ENCODE data around the gene RLN3.

The RLN3 gene, protein sequence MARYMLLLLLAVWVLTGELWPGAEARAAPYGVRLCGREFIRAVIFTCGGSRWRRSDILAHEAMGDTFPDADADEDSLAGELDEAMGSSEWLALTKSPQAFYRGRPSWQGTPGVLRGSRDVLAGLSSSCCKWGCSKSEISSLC

DNA sequence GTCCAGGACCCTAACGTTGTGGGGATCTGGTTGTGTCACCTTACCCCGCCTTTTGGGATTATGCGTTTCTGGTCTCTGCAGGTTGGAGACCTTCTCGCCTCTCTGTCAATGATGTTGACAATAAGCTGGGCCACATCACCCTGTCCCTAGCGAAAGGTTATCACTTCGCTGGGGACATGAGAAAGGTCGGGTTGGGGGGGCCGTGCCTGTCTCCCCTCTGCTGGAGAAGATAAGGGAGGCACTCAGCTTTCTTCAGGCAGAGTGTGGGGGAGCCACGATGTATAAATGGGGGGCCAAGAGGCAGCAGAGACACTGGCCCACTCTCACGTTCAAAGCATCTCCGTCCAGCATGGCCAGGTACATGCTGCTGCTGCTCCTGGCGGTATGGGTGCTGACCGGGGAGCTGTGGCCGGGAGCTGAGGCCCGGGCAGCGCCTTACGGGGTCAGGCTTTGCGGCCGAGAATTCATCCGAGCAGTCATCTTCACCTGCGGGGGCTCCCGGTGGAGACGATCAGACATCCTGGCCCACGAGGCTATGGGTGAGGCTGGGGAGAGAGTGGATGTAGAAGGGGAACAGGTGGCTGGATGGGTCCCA lies at the start of gene RLN3:
TSS of gene RLN3 (plus strand) at position 293 of the 595 bp plus-strand sequence. CDS start at position 350, 57 bp downstream.
- no peak for DNase-seq (ENCODE audit: low read depth in 2 of 3, low spot score in 1 of 3)

DNA sequence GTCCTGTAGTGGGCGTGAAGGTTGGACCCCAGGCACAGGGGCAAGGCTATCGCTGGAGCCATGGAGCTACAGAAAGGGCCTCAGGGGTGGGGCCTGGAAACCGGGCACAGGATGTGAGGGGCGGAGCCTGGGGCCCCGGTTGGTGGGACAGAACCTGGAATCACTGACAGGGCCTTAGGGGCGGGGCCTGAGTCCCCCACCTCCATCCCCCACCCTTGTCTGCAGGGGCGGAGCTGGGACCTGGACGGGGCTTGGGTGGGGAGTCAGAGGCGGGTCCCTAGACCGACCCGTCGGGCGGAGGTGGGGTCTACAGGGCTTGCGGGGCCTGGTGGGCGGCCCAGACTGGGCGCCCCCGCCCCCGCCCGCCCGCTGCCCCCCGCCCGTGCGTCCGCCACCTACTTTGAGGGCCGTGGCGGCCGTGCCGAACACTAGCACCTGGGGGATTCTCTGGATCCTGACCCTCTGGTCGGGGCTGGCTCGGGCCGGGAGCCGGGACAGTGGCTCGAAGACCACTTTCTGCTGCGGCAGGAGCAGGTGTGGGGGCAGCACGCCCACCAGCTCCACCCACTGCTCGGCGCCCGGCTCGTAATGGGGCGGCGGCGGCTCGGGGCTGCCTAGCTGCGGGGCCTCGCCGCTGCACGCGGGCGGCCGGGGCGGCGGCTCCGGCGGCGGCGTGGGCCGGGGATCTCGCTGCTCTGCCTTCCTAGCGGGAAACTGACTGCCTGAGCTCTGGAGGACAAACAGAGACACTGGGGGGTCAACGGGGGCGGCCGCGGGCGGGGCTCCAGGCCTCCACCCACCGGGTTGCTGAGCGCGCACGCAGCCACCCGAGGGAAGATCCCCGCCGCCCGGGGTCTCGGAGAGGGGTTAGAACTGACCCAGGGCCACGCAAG lies 49.4 kb upstream of the RLN3 start:
- DNase-seq (ENCODE audit: low read depth in 2 of 3, low spot score in 1 of 3): no peak

DNA sequence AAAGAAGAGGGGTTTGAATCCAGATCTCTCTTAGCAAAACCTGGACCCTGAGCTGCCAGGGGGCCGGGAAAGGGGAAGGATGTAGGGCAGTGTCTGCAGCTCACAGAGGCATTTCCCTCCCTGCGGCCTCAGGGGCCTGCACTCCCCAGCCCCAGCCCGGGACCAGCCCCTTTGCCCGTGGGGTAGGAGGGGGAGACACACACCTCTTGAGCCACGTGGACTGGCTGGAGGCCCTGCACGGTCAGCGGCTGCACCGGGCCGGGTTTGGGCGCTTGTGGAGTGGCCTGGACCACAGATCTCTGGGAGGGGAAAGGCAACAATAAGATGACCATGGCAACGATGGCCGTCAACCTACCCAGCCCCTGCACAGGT lies 48.7 kb upstream of the RLN3 start:
- no peak for DNase-seq (ENCODE audit: low read depth in 2 of 3, low spot score in 1 of 3)

DNA sequence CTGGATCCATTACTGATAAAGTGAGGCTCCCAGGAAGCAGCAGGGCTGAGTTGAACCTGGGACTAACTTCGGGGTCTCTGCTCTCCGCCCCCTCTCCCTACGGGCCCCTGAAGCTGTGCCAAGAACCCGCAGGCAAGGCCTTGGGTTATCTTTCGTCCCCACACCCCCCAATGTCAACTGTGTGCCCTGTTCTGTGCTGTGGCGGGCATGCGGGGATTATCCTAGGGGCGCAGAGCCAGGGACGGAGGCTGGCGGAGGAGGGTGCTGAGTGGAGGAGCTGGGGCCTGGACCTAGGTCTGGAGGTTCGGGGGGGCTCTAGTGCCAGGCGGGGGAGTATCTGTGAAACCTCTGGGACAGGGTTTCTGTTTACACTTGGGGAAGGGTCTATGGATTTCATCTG lies 48.3 kb upstream of the RLN3 start:
- DNase-seq (ENCODE audit: low read depth in 2 of 3, low spot score in 1 of 3): no peak

DNA sequence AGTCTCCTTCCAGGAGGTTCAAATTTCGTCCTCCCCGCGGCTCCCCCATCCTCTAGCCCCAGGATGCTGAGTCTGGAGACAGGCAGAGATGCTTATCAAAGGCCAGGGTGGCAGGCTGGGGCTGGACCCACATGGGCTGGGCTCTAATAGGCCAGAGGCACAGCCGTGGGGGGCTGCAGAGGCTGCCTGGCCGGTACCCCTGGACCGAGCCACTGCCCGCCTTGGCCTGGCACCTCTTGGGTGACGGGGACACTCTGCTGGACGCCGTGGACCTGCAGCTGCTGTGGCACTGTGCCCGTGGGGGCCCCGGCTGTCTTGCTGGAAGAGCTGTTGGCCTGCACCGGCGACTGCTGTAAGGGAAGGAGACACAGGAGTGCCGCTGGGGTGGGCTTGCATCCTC lies 47.6 kb upstream of the RLN3 start:
- no peak for DNase-seq (ENCODE audit: low read depth in 2 of 3, low spot score in 1 of 3)

DNA sequence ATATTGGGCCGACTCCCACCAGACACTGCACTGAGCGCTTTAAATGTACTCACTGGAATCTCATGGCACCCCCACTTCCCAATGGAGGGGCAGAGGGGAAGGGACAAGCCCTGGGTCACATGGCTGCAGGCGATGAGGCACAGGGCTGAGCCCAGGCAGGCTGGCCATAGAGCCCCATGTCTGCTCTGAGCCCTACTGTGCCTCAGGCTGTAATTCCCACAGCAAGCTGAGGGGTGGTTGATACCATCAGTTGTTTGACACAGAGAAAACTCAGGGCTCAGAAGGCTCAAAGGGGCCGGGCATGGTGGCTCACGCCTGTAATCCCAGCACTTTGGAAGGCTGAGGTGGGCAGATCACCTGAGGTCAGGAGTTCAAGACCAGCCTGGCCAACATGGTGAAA lies 46.9 kb upstream of the RLN3 start:
- no peak for DNase-seq (ENCODE audit: low read depth in 2 of 3, low spot score in 1 of 3)

DNA sequence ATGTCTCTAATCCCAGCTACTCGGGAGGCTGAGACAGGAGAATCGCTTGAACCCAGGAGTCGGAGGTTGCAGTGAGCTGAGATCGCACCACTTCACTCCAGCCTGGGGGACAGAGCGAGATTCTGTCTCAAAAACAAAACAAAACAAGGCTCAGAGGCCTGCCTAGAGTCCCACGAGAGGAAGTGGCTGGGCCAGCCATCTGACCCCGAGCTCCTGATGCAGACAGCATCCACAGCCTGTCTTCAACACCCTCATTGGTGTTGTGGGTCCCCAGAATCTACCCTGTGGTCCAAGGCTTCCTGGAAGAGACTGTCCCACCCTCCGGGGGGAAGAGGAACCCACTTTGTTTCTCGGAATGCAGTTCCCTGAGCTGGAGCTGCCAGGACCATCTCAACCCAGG lies 46.5 kb upstream of the RLN3 start:
- no peak for DNase-seq (ENCODE audit: low read depth in 2 of 3, low spot score in 1 of 3)

DNA sequence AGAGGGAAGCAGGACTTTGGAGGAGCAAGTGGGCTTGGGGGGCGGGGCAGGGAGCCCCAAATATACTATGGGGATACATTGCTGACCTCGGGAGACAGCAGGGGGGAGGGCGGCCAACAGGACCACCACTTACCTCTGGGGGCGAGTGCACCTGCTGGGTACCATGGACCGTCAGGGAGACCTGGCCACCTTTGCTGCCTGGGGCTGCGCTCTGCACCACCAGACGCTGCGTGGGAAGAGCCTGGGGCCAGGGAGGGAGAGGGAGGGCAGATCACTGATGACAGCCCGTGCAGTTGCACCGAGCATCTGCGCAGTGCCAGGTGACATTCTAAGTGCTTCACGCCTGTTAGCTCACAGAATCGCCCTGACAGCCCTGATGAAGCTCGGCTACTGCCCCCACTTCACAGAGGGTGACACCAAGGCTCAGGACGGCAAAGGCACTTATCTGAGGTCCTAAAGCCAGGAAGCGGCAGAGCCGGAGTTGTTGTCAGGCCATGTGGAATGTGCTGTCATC lies 45.9 kb upstream of the RLN3 start:
- no peak for DNase-seq (ENCODE audit: low read depth in 2 of 3, low spot score in 1 of 3)

DNA sequence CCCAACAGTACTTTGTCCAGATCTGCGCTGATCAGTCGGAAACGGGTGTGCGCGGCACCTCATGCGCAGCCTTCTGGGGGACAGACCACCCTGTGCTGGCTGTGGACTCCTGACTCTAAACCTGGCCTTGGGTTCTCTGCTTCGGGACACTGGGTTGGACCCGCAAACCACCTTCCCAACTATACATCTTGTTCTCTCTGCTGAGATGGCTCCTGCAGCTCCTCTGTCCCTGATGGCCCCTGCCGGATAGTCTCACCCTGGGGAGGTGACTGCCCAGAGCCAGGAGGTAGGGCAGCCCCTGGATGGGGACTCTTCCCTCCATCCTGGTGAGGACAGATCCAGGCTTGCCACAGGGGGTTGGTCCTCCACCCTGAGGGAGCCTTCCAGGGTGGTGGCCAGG lies 45.2 kb upstream of the RLN3 start:
- no peak for DNase-seq (ENCODE audit: low read depth in 2 of 3, low spot score in 1 of 3)

DNA sequence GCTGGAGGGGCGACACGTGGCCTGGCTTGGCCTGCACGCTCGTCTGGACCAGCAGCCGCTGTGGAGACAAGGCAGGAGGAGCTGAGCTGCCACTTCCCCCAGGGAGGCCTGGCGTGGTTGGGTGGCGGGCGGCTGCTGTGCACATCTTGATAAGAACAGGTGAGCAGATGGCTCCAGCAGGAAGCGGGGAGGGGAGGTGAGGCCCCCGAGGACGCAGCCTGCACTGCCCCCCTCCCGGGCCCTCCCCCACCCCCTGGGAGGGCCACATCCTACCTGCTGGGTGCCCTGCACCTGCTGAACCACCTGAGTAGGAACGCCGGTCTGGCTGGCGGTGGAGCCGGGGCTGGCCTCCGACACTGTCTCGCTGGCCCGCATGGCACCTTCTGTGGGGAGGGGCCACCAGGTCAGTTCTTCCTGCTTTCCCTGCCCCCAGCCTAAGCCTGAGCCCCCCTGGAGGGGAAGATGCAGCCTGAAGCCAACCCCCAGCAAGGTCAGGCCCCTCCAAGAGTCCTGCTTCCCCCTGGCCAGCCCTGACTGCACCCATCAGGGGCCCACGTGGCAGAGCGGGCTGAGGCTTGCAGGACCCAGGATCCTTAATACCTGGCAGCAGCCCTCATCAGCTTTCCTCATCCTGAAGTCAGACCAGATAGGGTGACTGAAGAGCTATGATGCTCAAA lies 44.6 kb upstream of the RLN3 start:
- no peak for DNase-seq (ENCODE audit: low read depth in 2 of 3, low spot score in 1 of 3)

DNA sequence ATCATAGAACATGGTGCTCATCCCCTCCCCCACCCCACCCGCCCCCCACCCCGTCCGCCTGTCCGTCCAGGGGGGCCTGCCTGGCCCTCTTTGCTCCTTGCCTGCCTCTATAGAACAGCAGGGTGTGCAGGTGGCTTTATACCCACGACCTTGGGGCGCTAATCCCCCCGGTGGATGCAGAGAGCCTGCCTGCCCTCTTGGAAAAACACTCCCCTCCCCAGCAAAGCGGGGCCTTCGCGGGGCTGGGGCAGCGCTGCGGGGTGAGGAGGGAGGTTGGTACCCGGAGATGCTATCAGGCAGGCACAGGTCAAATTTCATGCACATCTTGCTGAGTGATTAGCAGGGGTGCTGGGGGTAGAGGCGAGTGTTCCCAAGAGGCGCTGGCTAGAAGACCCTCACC lies 43.8 kb upstream of the RLN3 start:
- DNase-seq (ENCODE audit: low read depth in 2 of 3, low spot score in 1 of 3): no peak

DNA sequence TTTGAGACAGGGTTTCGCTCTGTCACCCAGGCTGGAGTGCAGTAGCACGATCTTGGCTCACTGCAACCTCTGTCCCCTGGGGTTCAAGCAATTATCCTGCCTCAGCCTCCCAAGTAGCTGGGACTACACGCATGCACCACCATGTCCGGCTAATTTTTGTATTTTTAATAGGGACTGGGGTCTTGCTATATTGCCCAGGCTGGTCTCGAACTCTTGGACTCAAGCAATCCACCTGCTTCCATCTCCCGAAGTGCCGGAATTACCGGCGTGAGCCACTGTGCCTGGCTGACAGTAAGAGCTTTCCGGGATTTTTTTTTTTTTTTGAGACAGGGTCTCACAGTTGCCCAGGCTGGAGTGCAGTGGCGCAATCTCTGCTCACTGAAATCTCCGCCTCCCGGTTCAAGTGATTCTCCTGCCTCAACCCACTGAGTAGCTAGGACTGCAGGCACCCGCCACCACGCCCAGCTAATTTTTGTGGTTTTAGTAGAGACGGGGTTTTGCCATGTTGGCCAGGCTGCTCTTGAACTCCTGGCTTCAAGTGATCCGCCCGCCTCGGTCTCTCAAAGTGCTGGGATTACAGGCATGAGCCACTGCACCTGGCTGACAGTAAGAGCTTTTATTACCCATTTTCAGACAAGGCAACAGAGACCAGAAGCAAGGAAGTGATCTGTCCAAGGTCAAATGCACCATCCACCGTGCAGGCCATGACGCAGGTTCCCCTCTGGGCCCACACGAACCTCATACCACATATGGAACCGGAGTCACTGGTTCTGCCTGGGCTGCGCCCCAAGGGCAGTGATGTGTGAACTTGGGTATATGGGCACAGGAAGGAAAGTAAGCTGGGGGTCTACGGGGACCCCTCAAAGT lies 42.8 kb upstream of the RLN3 start:
- no peak for DNase-seq (ENCODE audit: low read depth in 2 of 3, low spot score in 1 of 3)

DNA sequence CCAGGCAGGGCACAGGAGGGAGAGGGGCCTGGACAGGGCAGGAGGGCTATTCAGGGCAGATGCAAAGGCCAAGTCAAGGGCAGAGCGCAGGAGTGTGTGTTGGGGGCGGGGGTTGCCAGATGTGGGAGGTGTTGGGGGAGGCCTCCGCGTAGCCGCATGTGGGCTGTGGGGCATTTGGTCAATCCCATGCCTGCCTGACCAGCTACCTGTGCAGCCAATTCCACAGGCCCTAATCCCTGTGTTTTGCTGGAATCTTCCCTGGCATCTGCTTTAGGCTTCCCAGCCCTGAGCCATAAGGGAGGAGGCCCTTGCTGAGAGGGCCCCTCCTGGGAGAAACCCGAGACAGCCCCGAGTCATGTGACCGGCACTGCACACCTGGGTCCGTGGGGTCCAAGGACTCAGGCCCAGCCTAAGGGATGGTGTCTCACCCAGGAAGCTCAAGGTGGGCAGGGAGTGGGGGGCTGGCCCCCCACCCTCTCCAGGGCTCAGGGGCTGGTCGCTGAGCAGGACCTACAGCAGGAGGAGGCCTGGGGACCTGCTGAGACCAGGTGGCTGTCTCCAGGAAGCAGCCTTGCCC lies 42.1 kb upstream of the RLN3 start:
- no peak for DNase-seq (ENCODE audit: low read depth in 2 of 3, low spot score in 1 of 3)

DNA sequence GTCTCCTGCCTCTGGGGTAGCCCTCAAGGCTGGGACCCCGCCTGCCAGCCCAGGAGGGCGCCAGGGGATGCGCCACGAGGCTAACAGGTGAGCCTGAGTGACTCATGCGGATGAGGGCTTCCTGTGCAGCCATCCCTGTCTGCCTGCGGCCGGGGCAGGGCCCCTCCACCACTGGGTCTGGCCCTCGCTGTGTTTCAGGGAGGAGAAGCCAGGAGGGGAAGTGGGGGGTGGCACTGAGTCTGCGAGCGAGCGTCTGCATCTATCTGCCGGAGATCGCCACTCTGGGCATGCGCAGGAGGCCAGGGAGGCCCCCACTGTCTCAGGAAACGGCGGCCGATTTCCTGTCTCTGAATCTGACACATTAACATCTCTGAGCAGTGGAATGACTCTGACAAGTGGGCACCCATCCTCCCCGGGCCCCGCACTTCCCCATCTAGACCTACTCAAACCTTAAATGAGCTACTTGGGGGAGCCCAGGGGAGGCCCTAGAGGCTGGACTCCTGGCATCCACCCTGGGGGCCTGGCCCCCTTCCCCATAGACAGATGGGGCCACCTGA lies 41.5 kb upstream of the RLN3 start:
- DNase-seq (ENCODE audit: low read depth in 2 of 3, low spot score in 1 of 3): peak; percentile 97 to 98 (median 98)

DNA sequence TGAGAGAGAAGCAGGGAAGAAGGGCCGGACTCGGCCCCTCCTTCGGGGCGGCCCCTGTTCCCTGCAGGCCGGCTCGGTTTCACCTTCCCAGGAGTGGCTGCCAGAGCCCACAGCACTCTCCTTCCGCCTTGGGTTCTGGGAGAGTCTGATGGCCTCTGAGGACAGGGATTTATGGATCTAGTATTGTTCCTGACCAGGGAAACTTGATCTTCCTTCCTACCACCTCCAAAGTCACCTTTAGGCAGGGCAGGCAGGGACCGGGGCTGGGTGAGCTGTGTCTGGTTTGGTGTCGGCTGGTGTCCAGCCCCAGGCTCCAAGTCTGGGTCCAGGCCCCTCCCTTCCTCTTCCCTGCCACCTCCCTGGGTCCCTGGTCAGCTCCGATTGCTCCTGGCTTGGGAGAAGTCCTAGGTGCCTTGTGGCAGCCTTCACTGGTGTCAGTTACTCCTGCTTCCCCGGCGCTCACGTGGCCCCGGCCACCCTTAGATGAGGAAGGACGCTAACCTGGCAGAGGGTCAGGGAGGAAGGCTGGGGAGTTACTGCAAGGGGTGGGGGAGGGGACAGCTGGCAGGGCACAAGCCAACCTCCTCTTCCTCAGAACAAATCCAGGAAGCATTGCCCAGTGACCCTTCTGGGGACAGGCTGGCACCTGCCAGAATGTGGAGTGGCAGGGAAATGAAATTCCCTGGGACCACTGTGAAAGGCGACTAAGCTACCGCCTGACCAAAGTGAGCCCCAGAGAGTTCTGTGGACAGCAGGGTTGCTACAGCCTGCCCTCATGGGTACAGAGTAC lies 40.7 kb upstream of the RLN3 start:
- no peak for DNase-seq (ENCODE audit: low read depth in 2 of 3, low spot score in 1 of 3)

DNA sequence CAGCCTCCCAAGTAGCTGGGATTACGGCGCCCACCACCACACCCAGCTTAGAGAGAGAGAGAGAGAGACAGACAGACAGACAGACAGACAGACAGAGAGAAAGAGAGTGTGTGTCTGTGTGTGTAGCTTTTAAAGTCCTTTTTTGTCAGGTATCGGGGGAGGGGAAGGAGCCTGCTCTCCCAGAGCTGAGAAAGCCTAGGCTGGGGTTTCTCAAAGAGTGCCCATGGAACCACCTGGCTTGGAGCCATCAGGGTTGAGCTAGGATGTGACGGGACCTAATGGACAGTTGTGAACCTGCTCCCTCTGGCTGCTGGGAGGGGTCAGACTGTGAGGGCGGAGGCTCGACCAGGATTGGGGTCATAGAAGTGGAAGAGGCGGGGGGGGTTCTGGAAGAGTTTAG lies 38.5 kb upstream of the RLN3 start:
- no peak for DNase-seq (ENCODE audit: low read depth in 2 of 3, low spot score in 1 of 3)

DNA sequence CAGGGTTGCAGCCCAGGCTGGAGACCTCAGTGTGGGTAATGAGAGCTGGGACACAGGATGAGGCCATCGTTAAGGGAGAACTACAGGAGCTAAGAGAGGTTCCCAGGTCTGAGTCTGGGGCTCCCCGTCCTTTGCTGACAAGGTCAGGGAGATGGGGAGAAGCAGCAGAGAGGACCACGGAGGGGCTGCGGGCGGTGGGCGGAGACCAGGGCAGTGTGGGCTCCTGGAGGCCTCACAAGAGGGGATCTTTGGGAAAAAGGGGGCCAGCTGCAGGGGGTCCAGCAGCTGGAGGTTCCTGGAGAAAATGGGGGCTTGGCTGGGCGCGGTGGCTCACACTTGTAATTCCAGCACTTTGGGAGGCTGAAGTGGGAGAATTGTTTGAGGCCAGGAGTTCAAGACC lies 37.9 kb upstream of the RLN3 start:
- DNase-seq (ENCODE audit: low read depth in 2 of 3, low spot score in 1 of 3): no peak

DNA sequence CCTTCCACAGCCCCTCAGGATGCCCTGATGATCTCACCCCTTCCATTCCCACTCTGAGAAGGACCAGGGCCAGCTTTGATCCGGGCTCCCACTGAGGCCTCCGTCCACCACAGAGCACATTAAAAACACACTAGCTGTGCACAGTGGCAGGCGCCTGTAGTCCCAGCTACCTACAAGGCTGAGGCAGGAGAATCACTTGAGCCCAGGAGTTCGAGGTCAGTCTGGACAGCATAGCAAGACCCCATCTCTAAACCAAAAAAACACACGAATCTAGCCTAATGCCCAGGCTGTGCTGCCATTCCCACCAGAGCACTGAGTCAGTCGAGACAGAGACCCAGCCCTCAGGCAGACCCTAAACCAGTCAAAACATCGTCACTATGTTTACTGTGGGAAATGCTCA lies 35.9 kb upstream of the RLN3 start:
- no peak for DNase-seq (ENCODE audit: low read depth in 2 of 3, low spot score in 1 of 3)

DNA sequence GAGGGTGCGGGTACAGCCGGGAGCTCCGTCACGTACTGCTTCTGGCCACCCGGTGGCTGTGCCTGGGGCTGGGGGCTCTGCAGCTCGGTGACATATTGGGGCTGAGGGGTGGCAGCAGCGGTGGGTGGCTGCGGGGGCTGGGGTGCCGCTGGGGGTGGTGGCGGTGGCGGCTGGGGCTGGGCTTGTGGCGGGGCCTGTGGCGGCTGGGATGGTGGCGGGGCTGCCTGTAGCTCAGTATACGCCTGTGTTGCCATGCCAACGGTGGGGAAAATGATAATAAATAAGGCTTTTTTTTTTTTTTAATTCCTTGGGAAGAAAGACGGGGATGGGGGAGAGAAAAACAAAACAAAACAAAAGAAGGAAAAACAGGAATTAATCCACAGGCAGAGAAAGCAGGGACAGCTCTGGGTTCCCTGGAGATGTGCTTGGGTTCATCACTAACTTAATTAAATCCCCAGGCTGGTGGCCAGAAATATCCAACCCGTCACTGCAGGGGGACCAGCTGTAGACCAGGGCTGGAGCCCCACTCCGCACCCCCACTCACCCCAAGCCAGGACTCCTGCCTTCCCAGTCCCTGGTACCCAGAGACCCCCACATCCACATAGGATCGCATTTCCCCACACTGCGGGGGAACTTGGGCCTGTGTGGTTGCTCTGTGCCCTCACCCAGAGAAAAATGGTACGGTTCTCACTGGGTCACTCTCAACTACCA lies 34.2 kb upstream of the RLN3 start:
- no peak for DNase-seq (ENCODE audit: low read depth in 2 of 3, low spot score in 1 of 3)
